DMS53 (cell line): ENCODE measurements around the gene RIPK1.
A peak's percentile ranks its signal among the peaks of the same experiment; 100 is the strongest.

ENCODE experiments used
- DNase-seq: peaks from one replicate; lab custom pipeline; 2025; lab: John Stamatoyannopoulos, UW

Gene RIPK1

GRCh38 chr6:3085074-3085473 lies 16.8 kb downstream of the RIPK1 start:
- no peak for DNase-seq

GRCh38 chr6:3086282-3086946 lies 18.1 kb downstream of the RIPK1 start:
- no peak for DNase-seq

GRCh38 chr6:3088446-3088845 lies 20.2 kb downstream of the RIPK1 start:
- DNase-seq: no peak

DNA sequence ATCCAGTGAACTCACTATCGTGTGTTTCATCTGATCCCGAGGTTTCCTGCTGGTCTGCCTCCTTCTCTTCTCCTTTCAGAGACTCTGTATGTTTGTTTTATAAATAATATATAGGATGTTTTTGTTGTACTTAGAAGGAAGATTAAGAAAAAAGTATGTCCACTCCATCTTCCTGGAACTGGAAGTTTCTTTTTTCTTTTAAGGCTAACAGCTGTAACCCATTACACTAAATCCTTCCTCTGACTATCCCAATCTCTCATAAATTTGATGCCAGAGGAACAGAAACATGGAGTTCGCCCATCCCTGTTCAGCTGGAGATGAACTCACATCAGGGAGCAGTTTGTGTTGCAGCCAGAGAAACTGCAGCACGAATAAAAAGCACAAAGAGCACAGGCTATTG lies 20.7 kb downstream of the RIPK1 start:
- no peak for DNase-seq

- DNase-seq: no peak
Observed at GRCh38 chr6:3090013-3090412, 21.7 kb downstream of the RIPK1 start.

GRCh38 chr6:3094815-3095214 lies 26.5 kb downstream of the RIPK1 start:
- DNase-seq: no peak

- no peak for DNase-seq
Observed at GRCh38 chr6:3102875-3103274, 34.6 kb downstream of the RIPK1 start.

DNA sequence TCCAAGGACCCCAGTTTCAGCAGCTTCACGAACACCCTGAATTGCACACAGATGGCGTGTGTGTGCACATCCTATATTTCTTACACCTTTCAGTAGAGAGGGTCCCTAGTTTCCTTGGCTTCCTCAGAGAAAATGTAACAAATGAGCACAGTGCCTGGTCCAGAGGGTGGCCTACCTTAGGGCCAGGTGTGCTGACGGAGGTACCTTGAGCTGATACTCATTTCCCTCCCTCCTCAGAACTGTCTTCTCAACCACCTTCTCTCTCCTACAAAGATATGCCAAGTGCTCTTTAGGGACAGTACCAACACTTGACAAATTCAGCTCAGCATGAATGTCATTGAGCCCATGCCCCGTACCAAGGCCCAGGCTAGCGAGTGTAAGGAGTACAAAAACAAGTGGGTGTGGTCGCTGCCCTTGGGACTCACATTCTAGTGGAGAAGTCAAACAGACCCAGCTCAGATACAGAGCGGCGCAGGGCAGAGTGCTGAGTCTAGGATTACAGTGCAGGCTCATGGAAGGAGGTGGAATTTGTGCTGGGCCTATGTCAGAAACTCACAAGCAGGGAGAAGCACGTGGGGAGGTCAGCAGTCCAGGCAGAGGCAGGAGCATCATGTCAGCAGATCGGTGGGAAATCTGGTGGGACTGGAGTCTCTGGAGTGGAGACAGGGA lies 40.6 kb downstream of the RIPK1 start:
- DNase-seq: no peak

- DNase-seq: no peak
Observed at GRCh38 chr6:3109761-3110160, 41.5 kb downstream of the RIPK1 start.

DNA sequence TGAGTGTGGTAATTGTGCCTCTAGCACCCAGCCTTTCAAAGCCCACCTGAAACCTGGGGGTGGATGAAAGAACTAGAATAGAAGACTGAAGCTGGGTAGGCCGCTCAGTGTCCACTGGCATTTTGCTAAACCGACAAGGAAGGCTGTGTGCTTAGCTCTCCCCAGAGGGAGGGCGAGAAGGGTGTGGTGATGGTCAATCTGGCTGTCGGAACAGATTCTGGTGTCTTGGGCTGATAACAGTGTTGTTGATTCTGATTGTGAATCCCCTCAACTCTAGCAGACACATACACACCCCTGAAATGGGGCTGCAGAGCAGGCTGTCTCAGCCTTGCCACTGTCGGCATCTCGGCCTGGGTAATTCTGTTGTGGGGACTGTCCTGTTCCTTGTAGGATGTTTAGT lies 46.1 kb downstream of the RIPK1 start:
- no peak for DNase-seq

DNA sequence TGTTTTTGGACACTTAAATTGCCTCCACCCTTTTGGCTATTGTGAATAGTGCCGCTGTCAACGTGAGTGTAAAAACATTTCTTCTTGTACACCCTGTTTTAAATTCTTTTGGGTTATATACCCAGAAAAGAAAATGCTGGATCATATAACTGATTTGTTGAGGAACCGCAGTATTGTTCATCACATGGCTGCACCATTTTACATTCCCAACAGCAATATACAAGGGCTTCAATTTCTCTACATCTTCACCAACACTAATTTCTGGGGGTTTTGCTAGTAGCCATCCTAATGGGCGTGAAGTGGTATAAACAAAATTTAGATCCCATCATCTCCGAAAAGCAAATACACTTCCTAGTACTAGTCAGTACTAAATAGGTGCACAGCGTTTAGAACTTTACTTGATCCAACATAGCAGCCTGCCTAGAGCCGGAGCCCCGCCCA lies 49.6 kb downstream of the RIPK1 start:
- peak; percentile 48 for DNase-seq

GRCh38 chr6:3118353-3119039 lies 50.2 kb downstream of the RIPK1 start, which contains the start of gene BPHL:
TSS of gene BPHL (plus strand) at chr6:3118711. CDS start at chr6:3118741, 30 bp downstream.
- DNase-seq: peak; percentile 98

DNA sequence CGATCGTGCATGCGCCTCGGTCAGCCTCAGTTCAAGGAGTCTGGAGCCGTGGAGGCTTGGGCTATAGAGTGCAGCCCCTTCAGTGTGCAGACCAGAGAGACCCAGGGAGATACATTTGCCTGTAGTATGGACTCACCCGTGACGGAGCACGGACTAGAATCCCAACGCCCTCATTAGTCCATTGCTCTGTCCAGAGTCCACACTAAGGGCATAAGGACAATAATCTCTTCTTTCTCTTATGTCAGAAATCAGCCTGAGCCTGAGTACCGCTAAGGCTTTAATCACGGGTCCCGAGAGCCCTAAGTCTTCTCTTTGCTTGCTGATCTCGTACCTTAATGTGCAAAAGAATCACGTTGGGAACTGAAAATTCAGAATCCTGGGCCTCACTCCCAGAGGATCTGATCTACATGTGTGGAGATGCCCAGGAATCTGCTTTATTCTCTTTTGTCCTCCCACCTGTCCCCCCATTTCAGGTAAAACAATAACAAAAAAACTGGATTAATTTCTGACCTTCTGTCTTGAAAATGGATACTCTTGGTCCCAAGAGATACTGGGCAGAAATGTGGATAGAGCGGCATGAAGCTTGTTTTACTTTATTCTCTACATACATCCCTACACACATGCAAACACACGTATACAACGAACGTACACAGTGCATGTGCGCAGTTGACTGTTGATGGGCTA lies 50.9 kb downstream of the RIPK1 start:
- DNase-seq: peak; percentile 68

GRCh38 chr6:3120765-3121089 lies 52.4 kb downstream of the RIPK1 start:
- DNase-seq: peak; percentile 22

GRCh38 chr6:3122823-3123182 lies 54.5 kb downstream of the RIPK1 start:
- no peak for DNase-seq

- peak; percentile 15 for DNase-seq
Observed at GRCh38 chr6:3124667-3125066, 56.4 kb downstream of the RIPK1 start.

DNA sequence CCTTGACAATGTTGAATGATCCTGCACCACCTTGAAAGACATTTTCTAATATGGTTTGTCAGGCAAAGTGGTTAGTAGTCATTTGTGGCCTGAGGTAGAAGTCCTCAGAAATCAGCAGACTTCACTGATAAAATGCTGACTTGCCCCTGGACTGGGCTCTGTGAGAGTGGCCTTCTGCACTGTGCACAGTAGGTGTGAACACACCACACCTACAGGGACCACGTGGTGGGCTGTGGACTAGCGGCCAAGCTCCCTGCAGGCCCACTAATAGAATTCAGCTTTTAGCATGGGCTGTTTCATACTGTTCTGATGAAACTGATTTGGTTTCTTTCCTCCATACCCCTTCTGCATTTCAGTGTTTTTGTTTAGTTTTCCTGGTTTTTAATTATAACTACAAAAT lies 57.5 kb downstream of the RIPK1 start:
- no peak for DNase-seq

DNA sequence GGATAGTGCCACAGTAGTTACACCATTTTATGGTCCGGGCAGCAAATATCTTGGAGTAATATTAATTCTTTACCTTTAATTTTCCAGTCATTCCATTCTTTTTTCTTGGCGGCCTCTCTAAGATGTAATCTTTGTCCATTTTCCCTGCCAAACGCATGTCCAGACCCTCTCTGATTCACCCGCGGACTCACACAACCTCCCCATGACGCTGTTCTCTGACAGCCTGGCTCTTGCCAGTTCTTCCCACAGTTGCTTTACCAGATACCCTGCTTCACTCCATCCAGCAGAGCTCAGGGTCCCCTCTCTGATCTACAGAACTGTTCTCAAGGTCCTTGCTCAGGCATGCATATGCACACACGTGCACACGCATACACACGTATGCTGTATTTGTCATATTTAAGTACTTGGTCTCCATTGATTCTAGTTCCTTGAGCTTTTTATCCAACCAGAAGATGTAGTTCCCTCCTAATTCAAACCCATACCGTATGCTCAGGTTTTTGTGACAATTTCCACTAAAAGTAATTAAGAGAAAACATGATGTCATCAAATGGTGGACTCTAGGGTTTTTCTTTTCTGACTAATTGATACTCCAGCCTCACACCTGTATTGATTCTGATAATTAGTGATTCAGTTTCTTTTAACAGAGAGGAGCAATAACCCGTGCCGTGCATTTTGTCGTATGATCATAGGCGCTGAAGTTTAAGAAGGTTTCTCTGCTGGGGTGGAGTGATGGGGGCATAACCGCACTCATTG lies 60.2 kb downstream of the RIPK1 start:
- DNase-seq: no peak

GRCh38 chr6:3131695-3132094 lies 63.4 kb downstream of the RIPK1 start:
- DNase-seq: no peak

GRCh38 chr6:3133515-3133914 lies 65.2 kb downstream of the RIPK1 start:
- DNase-seq: no peak

DNA sequence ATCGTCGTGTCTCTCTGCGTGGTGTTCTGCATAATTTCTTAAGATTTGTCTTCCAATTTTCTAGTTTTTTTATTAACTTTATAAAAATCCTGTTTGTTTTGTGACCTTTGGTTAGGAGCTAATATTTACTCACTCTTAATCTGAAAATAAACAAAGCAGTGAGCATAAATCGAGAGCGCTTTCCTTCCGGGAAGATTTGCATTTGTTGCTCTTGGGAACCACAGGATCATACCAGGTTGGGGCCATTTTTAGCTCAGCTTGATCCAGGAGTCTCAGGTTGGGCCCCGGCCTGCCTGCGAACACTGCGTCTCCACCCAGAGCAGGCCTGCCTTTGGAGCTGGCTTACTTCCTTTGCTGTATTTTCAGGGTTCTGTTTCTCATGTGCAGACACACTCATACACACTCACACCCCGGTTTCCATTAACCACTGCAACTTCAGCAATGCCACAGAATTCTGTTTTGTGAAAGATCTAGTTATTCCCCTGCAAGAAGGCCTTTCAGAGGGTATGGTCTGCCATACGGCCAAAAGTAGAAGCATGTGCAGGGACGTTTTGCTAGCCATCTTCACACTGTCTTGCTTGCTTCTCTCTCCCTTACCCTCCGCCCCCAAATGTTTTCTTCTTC lies 67.5 kb downstream of the RIPK1 start:
- peak; percentile 95 for DNase-seq
